GM18951 (cell line): Measurements from ENCODE around the gene SAMD11.

ENCODE experiments used
- POLR2A ChIP-seq: IDR thresholded peaks from 4 replicates; pipeline ENCODE4 v1.6.1; 2011; ENCODE audit warnings: mild to moderate bottlenecking; ENCODE audit not compliant: insufficient read length, insufficient read depth; ENCODE audit errors: extremely low read depth
- in situ Hi-C: fragments of 300-500 bp; cut with MboI; formaldehyde crosslinking; loops from one replicate; pipeline ENCODE4 v1.12.0; 2022; ENCODE audit warnings: low sequenced_read_pairs, mixed read lengths, inconsistent platforms; ENCODE audit not compliant: unreplicated experiment

Gene SAMD11

GRCh38 chr1:910311-910880 lies 13.3 kb upstream of the SAMD11 start:
- no peak for TF ChIP-seq POLR2A
- in situ Hi-C loops = no loop called here

GRCh38 chr1:910881-911721 lies 12.6 kb upstream of the SAMD11 start:
- in situ Hi-C loops = no loop called here
- TF ChIP-seq POLR2A = no peak

GRCh38 chr1:911875-912739 lies 11.6 kb upstream of the SAMD11 start:
- in situ Hi-C loops = no loop called here
- no peak for TF ChIP-seq POLR2A

- in situ Hi-C loops = no loop called here
Measured at GRCh38 chr1:912740-913301, 10.9 kb upstream of the SAMD11 start.

GRCh38 chr1:913491-914130 lies 10.1 kb upstream of the SAMD11 start:
- in situ Hi-C loops = no loop called here
- TF ChIP-seq POLR2A = no peak

More at GRCh38 chr1:912740-913301, 10.9 kb upstream of the SAMD11 start:
- no peak for TF ChIP-seq POLR2A

- TF ChIP-seq POLR2A = no peak
- in situ Hi-C loops = no loop called here
Measured at GRCh38 chr1:914131-914890, 9.4 kb upstream of the SAMD11 start.

GRCh38 chr1:914891-915280 lies 8.8 kb upstream of the SAMD11 start:
- in situ Hi-C loops = no loop called here
- no peak for TF ChIP-seq POLR2A

- in situ Hi-C loops = no loop called here
- TF ChIP-seq POLR2A = no peak
Measured at GRCh38 chr1:915295-916172, 8.2 kb upstream of the SAMD11 start.

- in situ Hi-C loops = no loop called here
- no peak for TF ChIP-seq POLR2A
Measured at GRCh38 chr1:916173-917075, 7.3 kb upstream of the SAMD11 start.

GRCh38 chr1:917076-917459 lies 6.7 kb upstream of the SAMD11 start:
- TF ChIP-seq POLR2A = no peak
- in situ Hi-C loops = no loop called here
